Gastroesophageal sphincter (tissue), 4 donors: ENCODE measurements around the gene OPN4. TPM values are rescaled to one million over a fixed set of nuclear protein-coding genes. Genes with fewer than 3 reads are reported as not detected.
A peak's percentile ranks its signal among the peaks of the same experiment; 100 is the strongest.
"Not testable (repeated sequence)": the region's sequence is repeated elsewhere in the genome, so short reads cannot be mapped to it uniquely, and the experiment has no call there.

Experiments used
- ATAC-seq: fragments of 150-250 bp; one replicate; pipeline ENCODE4 v1.9.1; 2016; ENCODE audit warnings: mild to moderate bottlenecking, moderate library complexity
- H3K27ac ChIP-seq, 4 donors: fragments of 200-600 bp; sonication (generic) in 3 of 4; 1 replicate in 3 of 4; 2 replicates in 1 of 4; pipeline ENCODE4 v1.5.1; 2016 to 2019
- H3K27me3 ChIP-seq: fragments of 200-600 bp; sonication (generic); one replicate; pipeline ENCODE4 v1.5.1; 2019
- H3K36me3 ChIP-seq, 2 donors: fragments of 200-600 bp; sonication (generic); one replicate each; pipeline ENCODE4 v1.5.1; 2019; ENCODE audit warnings: control low read depth in 1 of 2
- H3K4me1 ChIP-seq, 3 donors: fragments of 200-600 bp; sonication (generic); 1 replicate in 2 of 3; 2 replicates in 1 of 3; pipeline ENCODE4 v1.5.1; 2016 to 2019; ENCODE audit warnings: control low read depth in 2 of 3
- H3K4me3 ChIP-seq, 2 donors: fragments of 200-600 bp; sonication (generic); one replicate each; pipeline ENCODE4 v1.5.1; 2019; ENCODE audit warnings: mild to moderate bottlenecking in 1 of 2, moderate library complexity in 1 of 2
- H3K9me3 ChIP-seq, 3 donors: fragments of 200-600 bp; sonication (generic); one replicate each; pipeline ENCODE4 v1.5.1; 2017 to 2019; ENCODE audit warnings: control low read depth in 2 of 3
- CTCF ChIP-seq, 4 experiments: fragments of 200-600 bp in 2 of 4; fragments of 450-650 bp in 2 of 4; sonication (generic) in 1 of 4; IDR thresholded peaks; one replicate each; pipeline ENCODE4 v1.5.1; 2017 to 2019; ENCODE audit warnings: antibody characterized with exemption in 4 of 4, mild to moderate bottlenecking in 2 of 4, moderate library complexity in 2 of 4
- EP300 ChIP-seq: sonication (generic); formaldehyde crosslinking; IDR thresholded peaks from one replicate; pipeline ENCODE4 v1.6.1; 2017; ENCODE audit warnings: antibody characterized with exemption, mild to moderate bottlenecking
- POLR2A ChIP-seq, 2 donors: fragments of 450-650 bp; IDR thresholded peaks; one replicate each; pipeline ENCODE4 v1.6.1; 2017; ENCODE audit warnings: antibody characterized with exemption in 2 of 2, mild to moderate bottlenecking in 2 of 2, moderate library complexity in 1 of 2
- POLR2AphosphoS5 ChIP-seq: sonication (generic); formaldehyde crosslinking; IDR thresholded peaks from one replicate; pipeline ENCODE4 v1.6.1; 2017; ENCODE audit warnings: antibody characterized with exemption
- WGBS, 2 donors: methylation state at CpG; one replicate each; pipeline ENCODE4 v1.1.5; 2018; ENCODE audit warnings: low coverage in 1 of 2; 5-methylcytosine and 5-hydroxymethylcytosine counted together
- total RNA-seq, 4 donors: library from RNA; depleted of rRNA; stranded (reverse); fragments of >200 nt; gene quantifications; one replicate each; pipeline ENCODE4 v1.1.0, GENCODE V29; 2016

The OPN4 gene
- total RNA-seq, 4 donors from 2014 or later: not detected

- no peaks in the 10 kb centered on the region for H3K27me3 ChIP-seq
- ATAC-seq: peak; percentile 39
- no peaks in the 10 kb centered on the region for H3K9me3 ChIP-seq
- peak overlapping the region in 2 of 4 donors; percentile 22 to 43 for H3K27ac ChIP-seq
- peaks cover 0 to 39% (median 8%) of the 10 kb centered on the region in 3 donors for H3K4me1 ChIP-seq
- TF ChIP-seq POLR2AphosphoS5 (no peak), CTCF (IDR thresholded peaks at IDR 0.05) (peak in 1 of 4 experiments; percentile 26), EP300 (no peak)
- no peak overlapping the region for H3K4me3 ChIP-seq
- no peaks in the 10 kb centered on the region for H3K36me3 ChIP-seq
- WGBS, 2 donors: no CpG with 5 or more reads among the region's 5 CpGs
Observed at GRCh38 chr10:86644152-86644793, 10.1 kb upstream of the OPN4 start.

GRCh38 chr10:86644794-86645445, 9.4 kb upstream of the OPN4 start:
- ATAC-seq: no peak
- Histone ChIP-seq H3K4me1 (peaks cover 0 to 46% (median 13%) of the 10 kb centered on the region in 3 donors), H3K27me3 (no peaks in the 10 kb centered on the region), H3K36me3 (no peaks in the 10 kb centered on the region), H3K27ac (peak overlapping the region in 3 of 4 donors; percentile 22 to 46 (median 43)), H3K4me3 (no peak overlapping the region), H3K9me3 (no peaks in the 10 kb centered on the region)
- TF ChIP-seq POLR2AphosphoS5: no peak
- no peak for TF ChIP-seq EP300
- TF ChIP-seq POLR2A (IDR thresholded peaks at IDR 0.05): no peak
- TF ChIP-seq CTCF (IDR thresholded peaks at IDR 0.05): no peak
- WGBS, 2 donors: 80% methylated on average over 1 of the region's 5 CpGs; no CpG with 5 or more reads in 1 of the 2 donors

- 96 to 100% methylated on average over 2 to 4 of the region's 5 CpGs for WGBS, 2 donors
- H3K4me1 ChIP-seq: peaks cover 0 to 50% (median 13%) of the 10 kb centered on the region in 3 donors
- H3K4me3 ChIP-seq, ATAC-seq, H3K9me3 ChIP-seq, H3K36me3 ChIP-seq, H3K27ac ChIP-seq, H3K27me3 ChIP-seq: not testable (repeated sequence)
Observed at GRCh38 chr10:86645621-86646165, 8.7 kb upstream of the OPN4 start.

DNA sequence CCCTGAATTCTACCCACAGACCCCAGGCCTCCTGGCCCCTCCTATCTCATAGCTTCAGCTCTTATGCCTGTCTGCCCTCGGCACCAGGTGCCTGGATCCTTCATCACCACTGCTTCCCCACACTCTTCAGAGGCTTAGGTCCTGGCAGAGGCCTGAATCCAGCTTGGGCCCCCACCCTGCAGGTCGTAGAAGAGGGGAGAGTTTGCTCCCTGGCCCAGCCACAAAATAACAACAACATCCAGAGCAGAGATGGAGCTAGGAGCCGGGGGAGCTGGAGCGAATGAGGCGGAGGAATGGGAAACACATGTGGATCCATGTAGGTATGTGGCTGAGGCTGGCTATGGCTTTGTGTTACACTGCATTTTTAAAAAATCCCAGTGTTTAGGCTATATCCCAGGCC, 7.8 kb upstream of the OPN4 start:
- ATAC-seq: no peak

DNA sequence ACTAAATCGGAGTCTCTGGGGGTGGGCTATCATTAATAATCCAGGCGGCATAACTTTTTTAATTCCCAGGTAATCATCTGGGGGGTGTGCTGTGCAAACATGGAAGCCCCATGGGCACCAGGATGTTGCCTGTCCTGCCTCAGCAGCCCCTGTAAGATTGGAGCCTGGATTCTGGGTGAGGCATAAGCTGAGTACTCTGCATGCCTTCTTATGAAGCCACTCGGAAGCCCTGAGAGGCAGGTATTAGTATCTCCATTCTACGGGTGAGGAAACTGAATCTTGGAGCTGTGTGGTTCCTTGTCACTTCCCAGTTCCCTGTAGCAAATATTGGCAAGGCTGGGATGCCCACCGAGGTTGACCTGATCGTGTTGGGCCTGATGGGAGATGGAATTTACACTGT, 7.4 kb upstream of the OPN4 start:
- no peaks in the 10 kb centered on the region for H3K36me3 ChIP-seq
- no peak overlapping the region for H3K27ac ChIP-seq
- no peaks in the 10 kb centered on the region for H3K9me3 ChIP-seq
- whole genome bisulfite sequencing, 2 donors: 74 to 88% methylated on average over 4 to 6 of the region's 6 CpGs
- no peak for TF ChIP-seq POLR2AphosphoS5
- TF ChIP-seq EP300: no peak
- no peak for TF ChIP-seq CTCF (IDR thresholded peaks at IDR 0.05)
- no peak for TF ChIP-seq POLR2A (IDR thresholded peaks at IDR 0.05)
- H3K4me1 ChIP-seq: peaks cover 0 to 50% (median 13%) of the 10 kb centered on the region in 3 donors
- no peak for ATAC-seq
- no peaks in the 10 kb centered on the region for H3K27me3 ChIP-seq
- no peak overlapping the region for H3K4me3 ChIP-seq

More for the DNA sequence above, 7.8 kb upstream of the OPN4 start:
- Histone ChIP-seq H3K4me3 (no peak overlapping the region), H3K27ac (no peak overlapping the region), H3K27me3 (no peaks in the 10 kb centered on the region), H3K36me3 (no peaks in the 10 kb centered on the region), H3K9me3 (no peaks in the 10 kb centered on the region), H3K4me1 (peaks cover 0 to 50% (median 13%) of the 10 kb centered on the region in 3 donors)
- TF ChIP-seq EP300 (no peak), CTCF (IDR thresholded peaks at IDR 0.05) (no peak), POLR2AphosphoS5 (no peak), POLR2A (IDR thresholded peaks at IDR 0.05) (no peak)
- 100% methylated on average over 3 of the region's 5 CpGs; no CpG with 5 or more reads in 1 of the 2 donors for WGBS, 2 donors
